Activated naive CD8-positive, alpha-beta T cell treated with anti-CD3 and anti-CD28 coated beads, Interleukin-2, amount 10 ng/mL, durations not matched to agents 7 days and 5 days (primary cell): Measurements from ENCODE around the gene KDM6A. TPM values are rescaled to one million over a fixed set of nuclear protein-coding genes. Genes with fewer than 3 reads are reported as not detected.
A peak's percentile ranks its signal among the peaks of the same experiment; 100 is the strongest.
"Not testable (repeated sequence)": the region's sequence is repeated elsewhere in the genome, so short reads cannot be mapped to it uniquely, and the experiment has no call there.

Experiments used
- ATAC-seq: fragments of 150-1000 bp; cut with Tn5 transposase; one replicate; pipeline ENCODE4 v1.10.0; 2021; ENCODE audit warnings: low read depth, moderate library complexity
- POLR2A ChIA-PET: fragments of 350-600 bp; sonication (Branson Sonifier 250); formaldehyde crosslinking; loops from one replicate; lab custom pipeline; 2021; ENCODE audit warnings: antibody characterized with exemption; lab: Charles Lee
- DNase-seq: peaks from one replicate; pipeline ENCODE4 v3.0.0; 2021
- H3K27ac Mint-ChIP-seq: one replicate; pipeline ENCODE4 v1.8.0; 2022; ENCODE audit warnings: mild to moderate bottlenecking, mixed read lengths
- H3K27me3 Mint-ChIP-seq: one replicate; pipeline ENCODE4 v1.8.0; 2022; ENCODE audit warnings: mild to moderate bottlenecking, moderate library complexity, mixed read lengths
- H3K36me3 Mint-ChIP-seq: one replicate; pipeline ENCODE4 v1.8.0; 2021; ENCODE audit warnings: mild to moderate bottlenecking, mixed read lengths
- H3K4me1 Mint-ChIP-seq: one replicate; pipeline ENCODE4 v1.8.0; 2021; ENCODE audit warnings: mixed read lengths
- H3K4me3 Mint-ChIP-seq: one replicate; pipeline ENCODE4 v1.8.0; 2022; ENCODE audit warnings: mild to moderate bottlenecking, moderate library complexity, mixed read lengths
- H3K9me3 Mint-ChIP-seq: one replicate; pipeline ENCODE4 v1.8.0; 2021; ENCODE audit warnings: mixed read lengths
- total RNA-seq, 2 experiments: library from RNA; stranded (reverse); gene quantifications; one replicate each; pipeline ENCODE4 v1.2.3, GENCODE V29; 2021

Gene KDM6A
- total RNA-seq, 2 experiments from 2014 or later: 31.3 to 37.5 TPM

DNA sequence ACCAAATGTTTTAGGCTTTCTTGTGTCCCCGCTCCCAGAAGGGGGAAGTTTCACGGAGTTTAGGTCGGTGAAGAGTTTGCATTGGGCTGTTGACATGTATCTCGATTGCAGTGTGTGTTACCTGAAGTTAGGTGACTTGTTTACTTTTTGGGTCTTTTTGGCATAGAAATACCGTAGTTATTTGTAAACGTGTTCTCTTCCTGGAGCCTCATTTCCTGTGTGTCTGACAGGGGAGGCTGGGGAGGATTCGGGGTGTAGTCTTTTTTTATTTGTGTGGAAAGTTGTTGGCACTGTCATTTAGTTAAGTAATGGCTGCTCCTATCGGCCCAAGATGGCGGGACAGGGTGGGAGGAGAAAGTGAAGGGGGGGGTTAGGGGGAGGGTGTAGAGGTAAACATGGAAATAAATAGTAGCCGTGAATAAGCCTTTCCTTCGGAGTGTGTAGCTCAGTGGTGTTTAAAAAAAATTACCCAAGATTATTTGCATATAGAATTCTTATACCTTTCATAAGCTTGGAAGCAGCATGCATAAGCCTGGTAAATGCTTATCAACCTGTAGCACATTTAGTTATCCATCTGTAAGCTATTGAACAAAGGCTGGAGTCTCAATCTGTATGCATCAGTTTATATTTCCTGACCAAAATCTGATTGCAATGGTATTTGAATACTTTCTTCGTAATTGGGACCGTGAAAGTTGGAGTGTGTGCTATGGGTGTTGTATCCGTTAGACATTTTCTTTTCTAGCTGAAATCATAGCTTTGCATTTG, 1.6 kb downstream of the KDM6A start:
- no peaks in the 10 kb centered on the region for H3K27me3 Mint-ChIP-seq
- H3K4me1 Mint-ChIP-seq: peaks cover 7% of the 10 kb centered on the region
- no peaks in the 10 kb centered on the region for H3K9me3 Mint-ChIP-seq
- POLR2A ChIA-PET: interaction anchor here (0.9 to 3.4 kb wide), 4 partner anchors 24 to 621 kb away, joined by 3 to 23 read pairs (median 4); no protein-coding TSS in a partner anchor
- H3K27ac Mint-ChIP-seq: peak overlapping the region; percentile 98
- peak; percentile 8 for ATAC-seq
- peak; percentile 28 for DNase-seq
- peaks cover 3% of the 10 kb centered on the region for H3K36me3 Mint-ChIP-seq
- H3K4me3 Mint-ChIP-seq: peak overlapping the region; percentile 96

DNA sequence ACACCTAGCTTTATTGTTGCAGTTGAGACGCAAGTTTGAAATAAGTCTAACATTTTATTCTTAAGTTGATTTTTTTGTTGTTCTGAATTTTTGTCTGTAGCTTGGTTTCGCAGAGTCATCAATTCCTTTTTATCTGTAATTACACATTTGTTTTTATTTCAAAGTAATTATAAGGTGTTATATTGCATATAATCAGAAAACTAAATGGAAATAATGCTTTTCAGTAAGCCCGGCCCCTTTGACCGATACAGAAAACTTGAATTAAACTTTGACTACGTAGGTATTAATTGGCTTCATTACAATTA, 2.1 kb downstream of the KDM6A start:
- ATAC-seq: no peak
- DNase-seq: no peak
- Mint-ChIP-seq H3K36me3 (peaks cover 5% of the 10 kb centered on the region), H3K4me3 (peak overlapping the region; percentile 96), H3K27me3 (no peaks in the 10 kb centered on the region), H3K27ac (peak overlapping the region; percentile 98), H3K4me1 (peaks cover 7% of the 10 kb centered on the region), H3K9me3 (no peaks in the 10 kb centered on the region)
- POLR2A ChIA-PET: interaction anchor here (1.6 to 3.4 kb wide), 2 partner anchors 24 to 194 kb away, joined by 6 to 23 read pairs; no protein-coding TSS in a partner anchor

DNA sequence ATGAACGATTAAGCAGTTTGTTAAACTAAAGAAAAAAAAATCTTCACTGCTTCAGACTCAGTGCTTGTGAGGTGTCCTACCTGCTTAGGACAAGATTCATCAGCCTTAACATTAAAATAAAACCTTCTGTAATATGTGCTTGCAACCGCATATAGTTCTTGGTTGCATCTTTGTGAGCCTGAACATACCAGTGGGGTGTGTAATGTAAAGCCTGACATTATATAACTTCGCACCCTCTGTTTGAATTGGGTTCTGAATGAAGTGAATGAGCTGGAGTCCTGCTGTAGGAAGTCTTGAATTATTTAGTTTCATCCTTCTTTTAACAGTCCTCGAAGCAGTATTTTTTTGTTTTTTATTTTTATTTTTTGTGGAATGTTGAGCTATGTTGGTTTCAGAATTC, 3.1 kb downstream of the KDM6A start:
- no peak for DNase-seq
- POLR2A ChIA-PET: no interaction called here
- no peak for ATAC-seq
- Mint-ChIP-seq H3K36me3 (peaks cover 6% of the 10 kb centered on the region), H3K4me3 (peak overlapping the region; percentile 69), H3K27ac (no peak overlapping the region), H3K27me3 (no peaks in the 10 kb centered on the region), H3K9me3 (no peaks in the 10 kb centered on the region), H3K4me1 (peaks cover 7% of the 10 kb centered on the region)

DNA sequence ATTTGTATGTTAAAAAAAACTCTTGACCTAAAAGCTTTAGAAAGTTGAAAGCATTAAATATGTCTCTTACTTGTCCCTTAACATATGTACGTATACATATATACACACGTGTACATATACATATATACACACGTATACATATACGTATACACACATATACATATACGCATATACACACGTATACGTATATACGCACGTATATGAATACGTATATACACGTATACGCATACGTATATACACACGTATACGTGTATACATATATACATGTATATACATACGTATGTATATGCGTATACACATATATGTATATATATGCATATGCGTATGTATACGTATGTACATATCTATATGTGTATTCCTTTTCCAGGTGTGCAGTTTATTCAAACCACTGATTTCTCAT, 3.8 kb downstream of the KDM6A start:
- POLR2A ChIA-PET: no interaction called here
- H3K27ac Mint-ChIP-seq: no peak overlapping the region
- no peaks in the 10 kb centered on the region for H3K9me3 Mint-ChIP-seq
- H3K4me1 Mint-ChIP-seq: peaks cover 4% of the 10 kb centered on the region
- ATAC-seq (no peak), DNase-seq (no peak)
- no peak overlapping the region for H3K4me3 Mint-ChIP-seq
- H3K36me3 Mint-ChIP-seq: peaks cover 7% of the 10 kb centered on the region
- H3K27me3 Mint-ChIP-seq: no peaks in the 10 kb centered on the region

DNA sequence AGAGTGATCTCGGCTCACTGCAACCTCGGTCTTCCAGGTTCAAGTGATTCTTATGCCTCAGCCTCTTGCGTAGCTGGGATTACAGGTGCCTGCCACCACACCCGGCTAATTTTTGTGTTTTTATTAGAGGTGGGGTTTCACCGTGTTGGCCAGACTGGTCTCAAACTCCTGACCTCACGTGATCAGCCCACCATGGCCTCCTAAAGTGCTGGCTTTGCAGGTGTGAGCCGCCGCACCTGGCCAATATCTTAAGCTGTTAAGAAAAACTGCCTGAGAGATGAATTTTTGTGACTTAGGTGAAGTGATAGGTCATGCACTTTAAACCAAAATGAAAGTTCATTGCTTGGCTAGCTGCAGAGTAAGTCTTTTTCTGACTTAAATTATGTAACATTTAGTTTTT, 5.8 kb downstream of the KDM6A start:
- H3K27ac Mint-ChIP-seq: no peak overlapping the region
- peaks cover 4% of the 10 kb centered on the region for H3K4me1 Mint-ChIP-seq
- H3K27me3 Mint-ChIP-seq: no peaks in the 10 kb centered on the region
- H3K4me3 Mint-ChIP-seq: no peak overlapping the region
- POLR2A ChIA-PET: no interaction called here
- H3K9me3 Mint-ChIP-seq: no peaks in the 10 kb centered on the region
- DNase-seq (no peak), ATAC-seq (no peak)
- peaks cover 10% of the 10 kb centered on the region for H3K36me3 Mint-ChIP-seq

DNA sequence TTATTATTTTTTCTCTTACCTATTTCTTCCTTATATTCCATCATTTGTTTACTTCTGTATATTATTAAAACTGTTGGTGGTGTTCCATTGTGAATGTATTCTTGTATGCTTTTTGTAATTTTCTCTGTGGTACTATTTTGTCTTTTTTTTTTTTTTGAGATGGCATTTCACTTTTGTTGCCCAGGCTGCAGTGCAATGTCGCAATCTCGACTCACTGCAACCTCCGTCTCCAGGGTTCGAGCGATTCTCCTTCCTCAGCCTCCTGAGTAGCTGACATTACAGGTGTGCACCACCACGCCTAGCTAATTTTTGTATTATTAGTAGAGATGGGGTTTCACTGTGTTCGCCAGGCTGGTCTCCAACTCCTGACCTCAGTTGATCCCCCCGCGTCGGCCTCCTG, 8.6 kb downstream of the KDM6A start:
- Mint-ChIP-seq H3K4me3 (no peak overlapping the region), H3K27me3 (no peaks in the 10 kb centered on the region), H3K36me3 (peaks cover 7% of the 10 kb centered on the region), H3K4me1 (peaks cover 6% of the 10 kb centered on the region), H3K27ac (no peak overlapping the region), H3K9me3 (no peaks in the 10 kb centered on the region)
- DNase-seq: no peak
- POLR2A ChIA-PET: no interaction called here
- no peak for ATAC-seq

DNA sequence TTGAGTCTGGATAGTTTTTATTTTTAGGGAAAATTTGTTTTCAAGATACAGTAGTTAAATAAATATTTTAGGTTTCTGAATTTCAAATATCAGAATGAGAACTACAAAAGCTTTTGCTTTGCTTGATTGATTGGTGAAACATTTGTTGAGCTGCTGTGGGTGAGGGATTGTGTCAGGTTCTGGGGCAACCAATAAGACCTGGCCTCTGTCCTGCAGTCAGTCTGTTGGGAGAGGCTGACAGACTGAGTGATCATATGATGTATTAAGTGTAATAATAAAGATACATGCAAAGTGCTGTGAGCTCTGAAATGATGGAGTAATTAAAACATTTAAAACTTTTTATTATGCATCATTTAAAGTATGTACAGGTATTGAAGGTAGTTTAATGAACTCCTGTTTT, 9.6 kb downstream of the KDM6A start:
- POLR2A ChIA-PET: no interaction called here
- Mint-ChIP-seq H3K4me3 (no peak overlapping the region), H3K4me1 (peaks cover 4% of the 10 kb centered on the region), H3K27ac (no peak overlapping the region), H3K36me3 (peaks cover 7% of the 10 kb centered on the region), H3K27me3 (no peaks in the 10 kb centered on the region), H3K9me3 (no peaks in the 10 kb centered on the region)
- ATAC-seq: no peak
- no peak for DNase-seq

DNA sequence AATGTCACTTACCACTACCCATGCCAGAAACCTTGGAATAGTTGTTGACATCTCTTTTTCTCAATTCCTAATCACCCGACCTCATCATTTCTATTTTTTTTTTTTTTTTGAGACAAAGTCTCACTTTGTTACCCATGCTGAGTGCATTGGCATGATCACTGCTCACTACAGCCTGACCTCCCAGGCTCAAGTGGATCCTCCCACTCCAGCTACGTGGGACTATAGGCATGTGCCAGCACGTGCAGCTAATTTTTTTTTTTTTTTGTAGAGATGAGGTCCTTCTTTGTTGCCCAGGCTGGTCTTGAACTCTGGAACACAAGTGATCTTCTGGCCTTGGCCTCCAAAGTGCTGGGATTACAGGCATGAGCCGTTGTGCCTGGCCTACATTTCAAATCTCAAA, 12.0 kb downstream of the KDM6A start:
- Mint-ChIP-seq H3K9me3 (no peaks in the 10 kb centered on the region), H3K27me3 (no peaks in the 10 kb centered on the region), H3K36me3 (peaks cover 7% of the 10 kb centered on the region), H3K4me1 (peaks cover 4% of the 10 kb centered on the region), H3K4me3 (no peak overlapping the region), H3K27ac (no peak overlapping the region)
- no peak for DNase-seq
- POLR2A ChIA-PET: no interaction called here
- no peak for ATAC-seq

DNA sequence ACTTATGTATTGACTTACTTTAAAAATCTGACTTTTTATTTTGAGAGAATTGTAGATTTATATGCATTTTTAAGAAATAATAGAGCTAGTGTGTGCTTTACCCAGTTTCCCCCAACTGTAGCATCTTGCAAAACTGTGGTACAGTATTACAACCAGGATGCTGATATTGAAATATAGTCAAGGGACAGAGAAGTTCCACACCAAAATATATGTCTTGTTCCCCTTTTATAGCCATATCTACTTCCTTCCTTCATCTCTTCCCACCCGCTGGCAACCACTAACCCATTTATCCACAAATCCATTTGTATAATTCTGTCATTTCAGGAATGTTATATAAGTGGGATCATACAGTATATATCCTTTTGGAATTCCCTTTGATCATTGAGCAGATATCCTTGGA, 16.8 kb downstream of the KDM6A start:
- H3K9me3 Mint-ChIP-seq: no peaks in the 10 kb centered on the region
- no peak overlapping the region for H3K27ac Mint-ChIP-seq
- ATAC-seq (no peak), DNase-seq (no peak)
- H3K36me3 Mint-ChIP-seq: peaks cover 14% of the 10 kb centered on the region
- no peaks in the 10 kb centered on the region for H3K27me3 Mint-ChIP-seq
- no peak overlapping the region for H3K4me3 Mint-ChIP-seq
- POLR2A ChIA-PET: no interaction called here
- peaks cover 3% of the 10 kb centered on the region for H3K4me1 Mint-ChIP-seq

DNA sequence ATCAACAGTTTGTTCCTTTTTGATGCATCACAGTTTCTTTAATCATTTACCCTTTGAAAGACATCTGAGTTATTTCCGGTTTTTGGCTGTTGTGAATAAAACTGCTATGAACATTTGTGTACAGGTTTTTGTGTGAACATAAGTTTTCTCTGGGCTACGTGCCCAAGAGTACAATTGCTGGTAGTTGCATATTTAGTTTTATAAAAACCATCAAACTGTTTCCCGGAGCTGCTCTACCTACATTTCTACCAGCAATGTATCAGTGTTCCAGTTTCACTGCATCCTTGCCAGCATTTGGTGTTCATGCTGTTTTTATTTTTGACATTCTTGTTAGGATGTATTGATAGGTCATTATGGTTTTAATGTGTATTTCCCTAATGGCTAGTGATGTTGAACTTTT, 17.3 kb downstream of the KDM6A start:
- POLR2A ChIA-PET: interaction anchor here (0.7 kb wide), 1 partner anchor 141 kb away, joined by 4 read pairs; no protein-coding TSS in a partner anchor
- H3K9me3 Mint-ChIP-seq: no peaks in the 10 kb centered on the region
- H3K27ac Mint-ChIP-seq: no peak overlapping the region
- no peaks in the 10 kb centered on the region for H3K27me3 Mint-ChIP-seq
- H3K4me3 Mint-ChIP-seq: no peak overlapping the region
- peaks cover 16% of the 10 kb centered on the region for H3K36me3 Mint-ChIP-seq
- peaks cover 3% of the 10 kb centered on the region for H3K4me1 Mint-ChIP-seq
- DNase-seq: no peak
- no peak for ATAC-seq

DNA sequence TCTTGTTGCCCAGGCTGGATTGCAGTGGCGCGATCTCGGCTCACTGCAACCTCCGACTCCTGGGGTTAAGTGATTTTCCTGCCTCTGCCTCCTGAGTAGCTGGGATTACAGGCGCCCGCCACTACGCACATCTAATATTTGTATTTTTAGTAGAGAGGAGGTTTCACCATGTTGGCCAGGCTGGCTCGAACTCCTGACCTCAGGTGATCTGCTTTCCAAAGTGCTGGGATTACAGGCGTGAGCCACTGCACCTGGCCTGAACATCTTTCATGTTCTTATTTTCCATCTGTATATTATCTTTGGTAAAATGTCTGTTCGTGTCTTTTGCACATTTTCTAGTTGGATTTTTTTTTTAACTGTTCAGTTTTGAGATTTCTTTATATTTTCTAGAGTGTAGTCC, 17.7 kb downstream of the KDM6A start:
- H3K27ac Mint-ChIP-seq, ATAC-seq, H3K4me3 Mint-ChIP-seq, DNase-seq, H3K4me1 Mint-ChIP-seq, H3K27me3 Mint-ChIP-seq, H3K9me3 Mint-ChIP-seq: not testable (repeated sequence)
- POLR2A ChIA-PET: interaction anchor here (0.7 kb wide), 1 partner anchor 140 kb away, joined by 4 read pairs; no protein-coding TSS in a partner anchor
- H3K36me3 Mint-ChIP-seq: peaks cover 19% of the 10 kb centered on the region

DNA sequence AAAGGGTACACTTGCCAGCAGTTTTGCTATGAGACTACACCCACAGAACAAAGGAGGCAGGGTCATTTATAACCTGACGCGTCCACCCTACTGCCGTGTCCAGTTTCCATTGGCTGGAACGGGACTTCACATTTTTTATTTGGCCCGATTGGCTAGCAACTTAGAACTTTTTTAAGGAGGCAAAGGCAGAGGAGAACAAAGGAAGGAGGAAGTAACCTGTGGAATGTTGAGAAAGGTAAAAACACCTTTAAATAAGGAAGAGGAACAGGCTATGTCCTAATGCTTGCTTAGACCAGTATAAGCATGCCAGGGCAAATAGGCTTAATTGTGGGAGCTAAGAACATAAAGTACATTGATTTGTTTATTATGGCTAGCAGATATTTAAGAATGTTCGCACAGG, 18.7 kb downstream of the KDM6A start:
- Mint-ChIP-seq H3K4me3 (no peak overlapping the region), H3K36me3 (peaks cover 24% of the 10 kb centered on the region), H3K27me3 (no peaks in the 10 kb centered on the region), H3K4me1 (peaks cover 3% of the 10 kb centered on the region), H3K27ac (no peak overlapping the region), H3K9me3 (no peaks in the 10 kb centered on the region)
- POLR2A ChIA-PET: no interaction called here
- DNase-seq (no peak), ATAC-seq (no peak)

DNA sequence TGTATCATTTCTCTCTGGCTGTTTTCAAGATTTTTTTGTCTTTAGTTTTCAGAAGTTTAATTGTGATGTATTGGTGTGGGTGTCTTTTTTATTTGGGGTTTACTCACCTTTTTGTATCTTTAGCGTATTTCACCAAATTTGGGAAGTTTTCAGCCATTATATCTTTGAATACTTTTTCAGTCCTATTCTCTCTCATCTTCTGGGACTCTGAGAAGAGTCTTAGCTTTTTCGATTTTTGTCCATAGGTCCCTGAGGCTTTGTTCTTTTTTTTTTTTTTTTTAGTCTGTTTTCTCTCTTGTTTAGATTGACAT, 23.8 kb downstream of the KDM6A start:
- Mint-ChIP-seq H3K36me3 (peaks cover 22% of the 10 kb centered on the region), H3K27me3 (no peaks in the 10 kb centered on the region), H3K9me3 (peaks cover 1% of the 10 kb centered on the region), H3K27ac (no peak overlapping the region), H3K4me1 (peaks cover 24% of the 10 kb centered on the region), H3K4me3 (no peak overlapping the region)
- no peak for ATAC-seq
- POLR2A ChIA-PET: no interaction called here
- no peak for DNase-seq

DNA sequence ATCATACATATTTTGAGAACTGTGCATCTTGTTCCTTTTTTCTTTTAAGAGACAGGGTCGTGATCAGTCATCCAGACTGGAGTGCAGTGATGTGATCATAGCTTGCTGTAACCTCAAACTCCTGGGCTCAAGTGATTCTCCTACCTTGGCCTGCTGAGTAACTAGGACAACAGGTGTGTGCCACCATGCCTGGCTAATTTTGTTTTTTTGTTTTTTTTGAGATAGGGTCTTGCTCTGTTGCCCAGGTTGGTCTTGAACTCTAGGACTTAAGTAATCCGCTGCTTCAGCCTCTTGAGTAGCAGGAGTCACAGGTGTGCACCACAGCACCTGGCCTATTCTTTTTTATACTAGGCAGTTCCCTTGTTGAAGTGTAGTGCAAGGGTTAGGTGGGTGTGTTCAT, 24.6 kb downstream of the KDM6A start:
- POLR2A ChIA-PET: interaction anchor here (2.0 kb wide), 1 partner anchor 23 kb away, joined by 6 read pairs; no protein-coding TSS in a partner anchor
- DNase-seq: no peak
- no peak overlapping the region for H3K27ac Mint-ChIP-seq

More for the DNA sequence above, 24.6 kb downstream of the KDM6A start:
- Mint-ChIP-seq H3K4me3 (no peak overlapping the region), H3K9me3 (peaks cover 1% of the 10 kb centered on the region), H3K4me1 (peaks cover 24% of the 10 kb centered on the region), H3K27me3 (no peaks in the 10 kb centered on the region), H3K36me3 (peaks cover 24% of the 10 kb centered on the region)
- ATAC-seq: no peak
